HL-60 (cell line): Measurements from ENCODE around the gene TEDDM1.

ENCODE experiments used
- CTCF ChIP-seq: IDR thresholded peaks from one replicate; pipeline ENCODE4 v1.5.1; 2011; ENCODE audit warnings: low read length, control low read depth, inconsistent platforms; ENCODE audit not compliant: insufficient read depth
- POLR2AphosphoS5 ChIP-seq: IDR thresholded peaks from 2 replicates; pipeline ENCODE4 v1.6.1; 2012; ENCODE audit warnings: low read depth
- TF ChIP-seq, protein P1 (sequence below): IDR thresholded peaks from 2 replicates; pipeline ENCODE4 v1.6.1; 2012; ENCODE audit warnings: low read depth; ENCODE audit not compliant: insufficient replicate concordance

DNA sequence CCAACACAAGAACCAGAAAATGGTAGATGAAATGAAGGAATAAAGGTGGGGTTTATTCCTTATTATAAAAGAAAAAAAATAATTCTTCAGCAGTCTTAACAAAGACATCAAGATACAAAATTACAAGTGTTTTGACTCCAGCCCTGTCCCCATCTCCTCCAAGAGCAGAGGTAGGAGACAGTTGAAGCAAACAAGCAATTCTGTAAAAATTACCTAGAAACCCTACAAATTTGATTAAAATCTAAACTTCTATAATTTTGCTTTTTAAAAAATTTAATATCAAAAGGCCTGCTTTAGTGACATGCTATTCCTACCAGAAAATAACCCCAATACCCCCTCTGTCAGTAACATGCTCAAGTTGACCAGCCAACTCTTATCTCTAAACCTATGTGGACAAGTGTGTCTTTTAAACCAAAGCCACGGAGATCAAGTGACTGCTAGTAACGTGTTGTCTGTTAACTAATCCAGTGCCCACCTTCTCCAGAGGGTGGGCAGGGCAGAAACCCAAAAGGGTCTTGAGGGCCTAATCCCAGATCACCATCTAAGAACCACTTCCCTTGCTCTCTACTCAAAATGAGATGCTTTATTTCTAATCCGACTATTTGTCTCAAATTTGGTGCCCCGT lies 17.3 kb downstream of the TEDDM1 start:
- TF ChIP-seq POLR2AphosphoS5 = peak; percentile 69
- TF ChIP-seq CTCF = no peak
- TF ChIP-seq, protein P1, sequence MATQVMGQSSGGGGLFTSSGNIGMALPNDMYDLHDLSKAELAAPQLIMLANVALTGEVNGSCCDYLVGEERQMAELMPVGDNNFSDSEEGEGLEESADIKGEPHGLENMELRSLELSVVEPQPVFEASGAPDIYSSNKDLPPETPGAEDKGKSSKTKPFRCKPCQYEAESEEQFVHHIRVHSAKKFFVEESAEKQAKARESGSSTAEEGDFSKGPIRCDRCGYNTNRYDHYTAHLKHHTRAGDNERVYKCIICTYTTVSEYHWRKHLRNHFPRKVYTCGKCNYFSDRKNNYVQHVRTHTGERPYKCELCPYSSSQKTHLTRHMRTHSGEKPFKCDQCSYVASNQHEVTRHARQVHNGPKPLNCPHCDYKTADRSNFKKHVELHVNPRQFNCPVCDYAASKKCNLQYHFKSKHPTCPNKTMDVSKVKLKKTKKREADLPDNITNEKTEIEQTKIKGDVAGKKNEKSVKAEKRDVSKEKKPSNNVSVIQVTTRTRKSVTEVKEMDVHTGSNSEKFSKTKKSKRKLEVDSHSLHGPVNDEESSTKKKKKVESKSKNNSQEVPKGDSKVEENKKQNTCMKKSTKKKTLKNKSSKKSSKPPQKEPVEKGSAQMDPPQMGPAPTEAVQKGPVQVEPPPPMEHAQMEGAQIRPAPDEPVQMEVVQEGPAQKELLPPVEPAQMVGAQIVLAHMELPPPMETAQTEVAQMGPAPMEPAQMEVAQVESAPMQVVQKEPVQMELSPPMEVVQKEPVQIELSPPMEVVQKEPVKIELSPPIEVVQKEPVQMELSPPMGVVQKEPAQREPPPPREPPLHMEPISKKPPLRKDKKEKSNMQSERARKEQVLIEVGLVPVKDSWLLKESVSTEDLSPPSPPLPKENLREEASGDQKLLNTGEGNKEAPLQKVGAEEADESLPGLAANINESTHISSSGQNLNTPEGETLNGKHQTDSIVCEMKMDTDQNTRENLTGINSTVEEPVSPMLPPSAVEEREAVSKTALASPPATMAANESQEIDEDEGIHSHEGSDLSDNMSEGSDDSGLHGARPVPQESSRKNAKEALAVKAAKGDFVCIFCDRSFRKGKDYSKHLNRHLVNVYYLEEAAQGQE = no peak
